Suprapubic skin (tissue), 4 donors: ENCODE measurements around the gene SAA4. TPM values are rescaled to one million over a fixed set of nuclear protein-coding genes. Genes with fewer than 3 reads are reported as not detected.
"Not testable (repeated sequence)": the region's sequence is repeated elsewhere in the genome, so short reads cannot be mapped to it uniquely, and the experiment has no call there.

Experiments used
- DNase-seq, 2 donors: peaks; one replicate each; pipeline ENCODE4 v3.0.0-alpha.2; 2019; ENCODE audit warnings: low spot score in 2 of 2
- H3K27ac ChIP-seq: fragments of 200-600 bp; sonication (generic); one replicate; pipeline ENCODE4 v1.5.1; 2019
- H3K27me3 ChIP-seq: fragments of 200-600 bp; sonication (generic); one replicate; pipeline ENCODE4 v1.5.1; 2019
- H3K36me3 ChIP-seq: fragments of 200-600 bp; sonication (generic); one replicate; pipeline ENCODE4 v1.5.1; 2019
- H3K4me1 ChIP-seq: fragments of 200-600 bp; sonication (generic); one replicate; pipeline ENCODE4 v1.5.1; 2019
- H3K4me3 ChIP-seq: fragments of 200-600 bp; sonication (generic); one replicate; pipeline ENCODE4 v1.5.1; 2019; ENCODE audit warnings: mild to moderate bottlenecking
- H3K9me3 ChIP-seq: fragments of 200-600 bp; sonication (generic); one replicate; pipeline ENCODE4 v1.5.1; 2019
- CTCF ChIP-seq, 2 donors: fragments of 200-600 bp in 1 of 2; fragments of 450-650 bp in 1 of 2; sonication (generic) in 1 of 2; IDR thresholded peaks; one replicate each; pipeline ENCODE4 v1.5.1; 2016 to 2019; ENCODE audit warnings: antibody characterized with exemption in 2 of 2, mild to moderate bottlenecking in 1 of 2, moderate library complexity in 1 of 2
- EP300 ChIP-seq: sonication (generic); formaldehyde crosslinking; IDR thresholded peaks from one replicate; pipeline ENCODE4 v1.6.1; 2017; ENCODE audit warnings: antibody characterized with exemption
- POLR2A ChIP-seq, 2 donors: fragments of 450-650 bp; IDR thresholded peaks; one replicate each; pipeline ENCODE4 v1.6.1; 2017; ENCODE audit warnings: antibody characterized with exemption in 2 of 2, mild to moderate bottlenecking in 2 of 2, moderate library complexity in 2 of 2
- POLR2AphosphoS5 ChIP-seq, 3 donors: sonication (generic); formaldehyde crosslinking; IDR thresholded peaks; one replicate each; pipeline ENCODE4 v1.6.1; 2017; ENCODE audit warnings: antibody characterized with exemption in 3 of 3
- WGBS: methylation state at CpG from one replicate; pipeline ENCODE4 v1.1.5; 2018; 5-methylcytosine and 5-hydroxymethylcytosine counted together
- total RNA-seq, 4 donors: library from RNA; depleted of rRNA; stranded (reverse); fragments of >200 nt; gene quantifications; one replicate each; pipeline ENCODE4 v1.1.0, GENCODE V29; 2016

SAA4 gene
- total RNA-seq, 4 donors from 2014 or later, result 5.1 TPM; not detected in 3

DNA sequence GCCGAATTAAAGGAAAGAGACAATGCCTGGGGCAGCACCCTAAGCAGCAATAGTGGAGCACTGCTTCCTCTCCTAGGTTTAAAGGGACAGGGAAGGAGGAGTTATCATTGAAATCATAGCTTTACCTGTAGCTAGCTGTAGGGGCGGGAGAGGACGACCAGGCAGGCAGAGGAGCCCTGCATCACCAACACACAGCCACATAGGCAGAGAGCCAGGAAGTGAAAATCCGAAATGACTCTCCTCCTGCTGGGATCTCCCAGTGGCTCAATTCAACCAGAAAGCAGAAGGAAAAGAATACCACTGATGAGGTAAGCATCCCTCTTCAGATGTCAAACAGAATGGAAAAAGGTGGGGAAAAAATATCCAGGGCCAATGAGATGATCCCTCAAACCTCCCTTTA, 43.6 kb downstream of the SAA4 start:
- TF ChIP-seq POLR2AphosphoS5 (IDR thresholded peaks at IDR 0.05) (no peak), CTCF (IDR thresholded peaks at IDR 0.05) (no peak), POLR2A (IDR thresholded peaks at IDR 0.05) (no peak), EP300 (no peak)
- no peaks in the 10 kb centered on the region for H3K36me3 ChIP-seq
- H3K4me1 ChIP-seq, result no peaks in the 10 kb centered on the region
- DNase-seq, result no peak
- WGBS, result 29% methylated on average over 4 of the region's 4 CpGs
- H3K27ac ChIP-seq, result no peak overlapping the region
- no peaks in the 10 kb centered on the region for H3K9me3 ChIP-seq
- H3K27me3 ChIP-seq, result no peaks in the 10 kb centered on the region
- H3K4me3 ChIP-seq, result no peak overlapping the region

DNA sequence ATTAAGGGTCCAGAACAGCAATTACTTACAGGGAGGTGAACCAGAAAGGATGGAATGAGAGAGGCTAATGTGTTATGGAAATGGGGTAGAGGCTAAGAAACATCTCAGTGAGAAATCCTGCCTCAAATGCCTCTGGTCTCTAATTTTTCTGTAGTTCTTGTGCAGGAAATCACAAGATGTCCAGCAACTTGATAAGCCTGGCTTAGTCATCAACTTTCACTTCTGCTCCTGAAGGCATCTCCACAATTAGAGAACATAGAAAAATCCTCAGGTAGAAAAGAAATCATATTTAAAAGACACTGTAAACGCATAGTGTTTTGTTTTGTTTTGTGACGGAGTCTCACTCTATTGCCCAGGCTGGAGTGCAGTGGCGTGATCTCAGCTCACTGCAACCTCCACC, 45.2 kb downstream of the SAA4 start:
- no peak for DNase-seq

GRCh38 chr11:18189476-18190245, 46.9 kb downstream of the SAA4 start:
- 93% methylated on average over 34 of the region's 34 CpGs for WGBS

More for the DNA sequence above, 45.2 kb downstream of the SAA4 start:
- no peaks in the 10 kb centered on the region for H3K4me1 ChIP-seq
- TF ChIP-seq EP300 (no peak), CTCF (IDR thresholded peaks at IDR 0.05) (no peak), POLR2AphosphoS5 (IDR thresholded peaks at IDR 0.05) (no peak), POLR2A (IDR thresholded peaks at IDR 0.05) (no peak)
- no peak overlapping the region for H3K4me3 ChIP-seq
- no peaks in the 10 kb centered on the region for H3K9me3 ChIP-seq
- H3K27me3 ChIP-seq, result no peaks in the 10 kb centered on the region
- no peaks in the 10 kb centered on the region for H3K36me3 ChIP-seq
- WGBS, result 96% methylated on average over 3 of the region's 3 CpGs
- H3K27ac ChIP-seq, result no peak overlapping the region

GRCh38 chr11:18188796-18189195, 47.8 kb downstream of the SAA4 start:
- WGBS, result 95% methylated on average over 23 of the region's 24 CpGs

More at GRCh38 chr11:18189476-18190245, 46.9 kb downstream of the SAA4 start:
- not testable (repeated sequence) for H3K36me3 ChIP-seq, H3K4me3 ChIP-seq, H3K9me3 ChIP-seq, H3K4me1 ChIP-seq, DNase-seq, H3K27ac ChIP-seq, H3K27me3 ChIP-seq

More at GRCh38 chr11:18188796-18189195, 47.8 kb downstream of the SAA4 start:
- H3K36me3 ChIP-seq, result no peaks in the 10 kb centered on the region
- no peaks in the 10 kb centered on the region for H3K27me3 ChIP-seq
- no peak for DNase-seq
- no peaks in the 10 kb centered on the region for H3K9me3 ChIP-seq
- H3K4me3 ChIP-seq, result no peak overlapping the region
- no peaks in the 10 kb centered on the region for H3K4me1 ChIP-seq
- no peak overlapping the region for H3K27ac ChIP-seq
- no peak for TF ChIP-seq POLR2AphosphoS5 (IDR thresholded peaks at IDR 0.05)
- no peak for TF ChIP-seq CTCF (IDR thresholded peaks at IDR 0.05)
- TF ChIP-seq POLR2A (IDR thresholded peaks at IDR 0.05), result no peak
- no peak for TF ChIP-seq EP300

Other genes with a start within 250 kb of the SAA4 start
- 10 to 100 TPM; 24.1 to 37.4 (median 29.9) TPM for gene SERGEF, start 223.8 kb downstream of the SAA4 start, total RNA-seq
- 1 to 10 TPM in 1 of 4 donors, under 1 TPM in 3; 0.19 to 1.9 (median 0.40) TPM for gene TPH1, start 190.5 kb downstream of the SAA4 start, total RNA-seq
- gene SAAL1, start 130.7 kb downstream of the SAA4 start, total RNA-seq, result 10 to 100 TPM in 1 of 4 donors, 1 to 10 TPM in 3; 7.1 to 19.1 (median 7.3) TPM
- gene MRGPRX3, start 104.2 kb downstream of the SAA4 start, total RNA-seq, result not detected
- gene MRGPRX4, start 64.0 kb downstream of the SAA4 start, total RNA-seq, result not detected
- gene SAA2, start 11.9 kb upstream of the SAA4 start, total RNA-seq, result 10 to 100 TPM in 3 of 4 donors, not detected in 1; 15.0 to 30.4 (median 16.2) TPM
- 10 to 100 TPM; 10.5 to 79.1 (median 49.1) TPM for gene SAA1, start 29.5 kb upstream of the SAA4 start, total RNA-seq
- 10 to 100 TPM; 14.9 to 27.0 (median 22.6) TPM for gene HPS5, start 85.3 kb upstream of the SAA4 start, total RNA-seq
- 100 to 1,000 TPM in 1 of 4 donors, 10 to 100 TPM in 3; 48.6 to 121 (median 50.4) TPM for gene GTF2H1, start 85.8 kb upstream of the SAA4 start, total RNA-seq
- 100 to 1,000 TPM; 438 to 724 (median 616) TPM for gene LDHA, start 157.8 kb upstream of the SAA4 start, total RNA-seq
- not detected for gene LDHC, start 175.5 kb upstream of the SAA4 start, total RNA-seq
- gene LDHAL6A, start 219.1 kb upstream of the SAA4 start, total RNA-seq, result not detected